Measurements from ENCODE around the gene B4GALT7.

B4GALT7 gene

DNA sequence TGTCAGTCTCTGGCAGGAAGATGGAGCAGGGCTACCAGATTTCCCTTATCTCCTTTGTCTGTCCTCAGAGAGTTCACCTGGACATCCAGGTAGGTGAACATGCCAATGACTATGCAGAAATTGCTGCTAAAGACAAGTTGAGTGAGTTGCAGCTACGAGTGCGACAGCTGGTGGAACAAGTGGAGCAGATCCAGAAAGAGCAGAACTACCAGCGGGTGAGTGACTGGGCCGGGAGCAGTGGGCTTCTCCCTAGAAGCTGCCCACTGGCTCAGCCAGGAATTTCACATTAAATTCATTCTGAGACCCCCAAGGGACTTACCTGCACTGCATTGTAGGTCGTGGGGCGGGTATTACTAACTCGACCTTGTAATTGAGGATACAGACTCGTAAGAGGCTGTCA is 5.9 kb upstream of the B4GALT7 start:
- no peak for DNase-seq

DNA sequence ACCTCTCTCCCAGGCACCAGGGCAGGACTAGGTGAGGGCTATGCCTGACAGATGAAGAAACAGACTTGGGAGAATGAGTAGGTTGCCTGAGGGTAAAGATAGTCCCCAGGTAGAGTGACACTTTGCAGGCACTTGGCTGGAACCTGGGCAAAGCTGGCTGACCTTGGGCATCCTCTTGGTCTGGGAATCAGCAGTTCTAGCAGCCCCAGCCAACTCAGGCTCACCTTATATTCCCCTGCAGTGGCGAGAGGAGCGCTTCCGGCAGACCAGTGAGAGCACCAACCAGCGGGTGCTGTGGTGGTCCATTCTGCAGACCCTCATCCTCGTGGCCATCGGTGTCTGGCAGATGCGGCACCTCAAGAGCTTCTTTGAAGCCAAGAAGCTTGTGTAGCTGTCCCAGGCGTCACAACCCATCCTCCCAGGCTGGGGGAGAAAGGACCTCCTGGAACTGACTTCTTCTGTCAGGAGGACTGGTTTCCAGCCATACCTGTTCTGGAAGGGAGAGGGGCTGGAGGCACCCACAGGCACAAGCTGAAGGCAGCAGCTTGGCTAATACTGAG is 4.8 kb upstream of the B4GALT7 start:
- DNase-seq: no peak

DNA sequence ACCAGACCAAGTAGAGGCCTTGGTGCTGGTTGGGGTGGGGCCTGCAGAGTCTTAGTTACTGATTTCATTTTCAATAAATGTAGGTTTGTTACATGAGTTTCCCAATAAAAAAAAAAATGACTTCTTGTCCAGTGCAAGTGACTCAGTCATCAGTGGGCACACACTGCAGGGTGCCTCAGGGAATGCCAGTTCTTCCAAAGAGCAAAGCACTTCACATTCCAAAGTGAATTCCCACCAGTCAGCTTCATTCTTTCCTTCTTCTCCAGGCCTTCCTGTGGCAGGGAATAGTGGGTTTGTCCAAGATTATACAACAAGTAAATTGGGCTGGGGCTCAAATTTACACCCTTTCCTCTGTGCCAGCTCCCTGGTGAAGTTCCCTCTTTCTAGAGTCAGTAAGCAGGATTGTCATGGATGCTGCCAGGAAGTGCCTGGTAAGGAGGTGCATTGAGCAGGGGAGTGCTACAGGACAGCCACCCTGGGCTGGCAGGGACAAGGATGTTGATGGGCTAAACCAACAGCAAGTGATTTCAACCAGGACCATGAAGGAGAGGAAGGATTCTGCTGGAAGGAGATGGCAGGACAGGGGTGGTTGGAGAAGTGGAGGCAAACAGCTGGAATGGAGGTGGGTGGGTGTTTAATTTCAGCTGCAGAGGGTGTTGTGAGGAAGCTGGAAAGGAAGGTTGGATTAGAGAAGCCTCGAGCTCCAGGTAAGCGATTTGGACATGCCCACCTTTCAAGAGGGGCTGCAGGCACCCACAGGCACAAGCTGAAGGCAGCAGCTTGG is 3.7 kb upstream of the B4GALT7 start:
- no peak for DNase-seq

DNA sequence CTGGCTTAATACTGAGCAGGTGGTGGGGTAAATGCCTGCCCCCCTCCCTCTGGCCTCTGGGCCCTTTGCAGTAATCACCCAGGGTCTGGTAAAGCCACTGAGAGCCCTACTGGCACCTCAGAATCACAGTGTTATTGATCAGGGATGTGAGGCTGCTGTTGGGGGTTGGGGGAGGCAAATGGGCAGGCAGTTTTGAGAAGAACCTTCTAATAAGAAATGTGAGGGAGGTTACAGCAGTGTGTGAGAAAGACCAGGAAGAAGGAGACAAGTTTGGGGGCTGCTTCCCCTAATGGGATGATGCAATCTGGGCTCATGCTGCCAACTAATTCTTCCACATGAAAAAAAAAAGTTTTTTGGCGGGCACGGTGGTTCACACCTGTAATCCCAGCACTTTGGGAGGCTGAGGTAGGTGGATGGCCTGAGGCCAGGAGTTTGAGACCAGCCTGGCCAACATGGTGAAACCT is 3.1 kb upstream of the B4GALT7 start:
- peak; percentile 59 for DNase-seq

DNA sequence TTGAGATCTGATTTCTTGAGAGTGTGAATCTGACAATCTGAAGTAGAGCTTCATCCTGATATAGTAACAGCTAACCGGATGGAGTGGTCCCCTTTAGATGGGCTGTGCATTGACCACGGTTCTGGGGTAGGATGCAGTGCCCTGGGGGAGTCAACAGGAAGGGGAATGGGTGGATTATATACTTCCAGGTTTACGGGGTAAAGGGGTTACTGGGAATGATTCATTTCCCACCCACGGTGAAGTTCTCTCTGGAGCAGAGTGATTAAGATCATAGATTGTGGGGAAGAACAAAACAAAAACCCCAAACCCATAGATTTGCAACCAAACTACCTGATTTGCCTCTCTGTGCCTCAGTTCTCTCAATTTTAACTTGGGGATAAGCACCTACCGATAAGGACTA is 1.5 kb upstream of the B4GALT7 start:
- no peak for DNase-seq

DNA sequence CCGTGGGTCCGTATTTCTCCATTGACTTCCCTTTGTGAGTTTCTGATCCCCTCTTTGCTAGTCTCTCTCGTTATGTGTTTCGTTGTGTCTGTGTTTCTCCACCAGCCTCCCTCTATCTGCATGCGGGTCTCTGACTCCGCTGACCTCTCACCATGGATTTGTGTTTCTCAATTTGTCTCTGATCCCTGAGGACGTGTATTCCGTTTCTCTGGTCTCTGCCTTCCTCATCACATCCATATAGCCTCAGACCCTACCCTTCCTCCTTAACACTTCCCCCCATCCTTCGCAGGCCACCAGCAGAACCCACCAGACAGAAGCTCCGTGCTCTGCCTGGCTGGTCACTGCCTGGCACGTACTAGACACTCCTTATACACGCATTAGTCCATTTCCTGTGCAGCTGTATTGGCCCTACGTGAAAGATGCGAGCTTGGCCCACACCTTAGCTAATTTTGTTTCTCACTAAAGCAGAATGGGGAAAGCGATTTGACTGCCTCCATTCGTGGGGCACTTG is 631 bp downstream of the B4GALT7 start:
- no peak for DNase-seq

DNA sequence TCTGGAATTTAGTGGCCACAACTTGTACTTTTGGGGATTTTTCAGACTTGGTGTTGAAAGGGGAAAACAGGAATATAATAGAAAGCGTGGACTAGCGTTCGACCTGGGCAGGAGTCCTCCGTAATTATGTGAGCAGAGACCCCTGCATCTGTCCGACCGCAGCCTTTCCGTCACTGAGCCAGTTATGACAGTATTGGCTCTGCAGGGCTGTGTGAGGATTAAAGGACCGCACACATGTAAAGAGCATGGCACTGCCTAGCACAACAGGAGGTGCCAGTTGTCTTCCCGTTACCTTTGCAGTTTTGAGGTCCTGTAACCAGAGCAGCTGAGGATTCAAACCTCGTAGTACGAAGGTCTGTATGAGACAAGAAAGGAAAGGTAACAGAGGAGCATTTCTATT is 1.2 kb downstream of the B4GALT7 start:
- no peak for DNase-seq

DNA sequence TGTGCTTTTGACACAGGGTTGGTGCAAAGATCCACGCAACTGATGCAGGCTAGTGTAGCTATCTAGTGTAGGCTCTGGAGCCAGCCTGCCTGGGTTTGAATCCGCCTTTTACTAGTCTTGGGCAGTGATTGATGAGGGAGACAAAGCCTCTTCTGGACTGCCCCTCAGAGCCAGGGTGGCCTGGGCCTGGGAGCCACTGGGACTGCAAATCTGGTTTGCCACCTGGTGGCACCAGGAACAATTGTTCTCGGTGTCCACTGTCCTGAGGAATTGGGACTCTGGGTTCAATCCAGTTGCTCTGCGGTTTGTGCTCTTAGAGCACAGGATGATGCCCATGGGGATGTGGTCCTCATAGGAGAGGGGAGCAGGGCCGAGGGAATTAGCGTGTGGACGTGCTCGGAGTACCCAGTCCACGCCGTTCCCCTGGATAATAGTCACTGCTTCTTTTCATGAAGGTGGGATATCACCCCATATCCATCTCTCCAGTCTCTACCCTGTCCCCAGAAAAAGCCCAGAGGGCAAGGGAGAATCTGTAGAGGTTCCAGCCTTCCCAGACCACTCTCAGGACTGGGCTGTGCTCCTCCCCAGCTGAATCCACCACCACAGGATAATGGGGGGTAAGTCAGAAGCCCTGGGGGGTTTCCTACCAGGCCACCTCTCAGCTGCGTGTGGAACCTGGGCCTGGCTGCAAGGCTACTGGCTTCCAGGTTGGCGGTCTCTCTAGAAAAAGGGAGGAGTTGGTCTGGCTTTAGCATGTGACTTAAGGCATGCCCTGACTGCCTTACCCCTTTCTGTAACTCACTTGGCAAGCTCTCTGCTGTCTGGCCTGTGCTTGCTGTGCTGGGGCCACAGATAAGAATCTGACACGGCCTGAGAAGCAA is 1.9 kb downstream of the B4GALT7 start:
- peak; percentile 20 for DNase-seq

DNA sequence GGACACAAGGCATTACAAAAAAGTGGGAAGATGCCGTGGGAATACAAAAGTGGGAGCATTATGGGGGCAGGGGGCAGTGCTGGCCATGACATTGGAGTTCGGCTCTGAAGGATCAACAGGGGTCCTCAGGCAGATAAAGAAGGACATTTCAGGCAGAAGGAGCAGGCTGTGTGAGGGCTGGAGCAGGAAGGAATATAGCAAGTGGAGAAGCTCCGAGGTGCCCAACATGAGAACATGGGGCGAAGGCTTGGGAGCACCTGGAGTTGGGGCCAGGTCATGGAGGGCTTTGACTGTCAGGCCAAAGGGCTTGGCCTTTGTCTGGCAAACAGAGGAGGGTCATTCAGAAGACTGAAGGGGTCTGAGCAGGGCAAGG is 2.5 kb downstream of the B4GALT7 start:
- no peak for DNase-seq

DNA sequence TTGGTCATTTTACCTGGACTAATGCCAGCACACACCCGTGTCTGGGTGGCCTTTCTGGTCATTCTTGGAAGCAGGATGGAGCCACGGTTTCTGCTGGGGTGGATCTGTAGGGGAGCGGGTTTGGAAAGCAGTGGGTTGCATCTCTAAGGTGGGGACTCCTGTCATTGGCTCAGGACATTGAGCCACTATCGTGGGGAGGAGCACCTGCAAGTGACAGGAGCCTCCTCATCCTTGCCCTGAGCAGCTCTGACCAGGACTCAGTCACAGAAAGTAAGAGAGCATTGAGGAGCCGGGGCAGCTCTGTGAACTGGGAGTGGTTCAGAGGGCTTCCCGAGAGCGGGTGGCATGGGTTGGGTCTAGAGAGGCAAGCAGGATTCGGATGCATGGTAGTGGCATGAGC is 3.7 kb downstream of the B4GALT7 start:
- no peak for DNase-seq

DNA sequence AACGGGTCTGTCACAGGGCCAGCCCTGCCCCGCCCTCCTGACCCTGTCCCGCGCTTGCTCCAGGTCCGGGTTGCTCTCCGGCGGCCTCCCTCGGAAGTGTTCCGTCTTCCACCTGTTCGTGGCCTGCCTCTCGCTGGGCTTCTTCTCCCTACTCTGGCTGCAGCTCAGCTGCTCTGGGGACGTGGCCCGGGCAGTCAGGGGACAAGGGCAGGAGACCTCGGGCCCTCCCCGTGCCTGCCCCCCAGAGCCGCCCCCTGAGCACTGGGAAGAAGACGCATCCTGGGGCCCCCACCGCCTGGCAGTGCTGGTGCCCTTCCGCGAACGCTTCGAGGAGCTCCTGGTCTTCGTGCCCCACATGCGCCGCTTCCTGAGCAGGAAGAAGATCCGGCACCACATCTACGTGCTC is 4.2 kb downstream of the B4GALT7 start:
- DNase-seq: no peak

DNA sequence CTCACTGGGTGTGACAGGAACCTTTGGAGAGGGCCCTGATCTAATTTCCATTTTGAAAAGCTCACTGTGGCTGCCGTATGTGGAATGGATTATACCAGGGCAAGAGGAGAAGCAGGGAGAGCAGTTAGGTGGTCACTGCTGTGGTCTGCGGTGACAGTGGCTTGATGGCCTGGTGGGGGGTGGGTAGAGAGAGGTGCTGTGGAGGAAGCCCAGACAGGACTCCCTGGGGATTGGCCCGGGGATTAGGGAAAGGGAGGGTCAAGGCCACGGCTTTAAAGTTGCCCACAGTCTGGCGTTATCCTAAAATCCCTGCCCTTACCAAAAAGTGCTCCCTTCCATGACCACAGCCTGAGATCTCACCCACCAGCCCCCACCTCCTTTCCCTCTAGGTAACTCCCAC is 4.7 kb downstream of the B4GALT7 start:
- no peak for DNase-seq

DNA sequence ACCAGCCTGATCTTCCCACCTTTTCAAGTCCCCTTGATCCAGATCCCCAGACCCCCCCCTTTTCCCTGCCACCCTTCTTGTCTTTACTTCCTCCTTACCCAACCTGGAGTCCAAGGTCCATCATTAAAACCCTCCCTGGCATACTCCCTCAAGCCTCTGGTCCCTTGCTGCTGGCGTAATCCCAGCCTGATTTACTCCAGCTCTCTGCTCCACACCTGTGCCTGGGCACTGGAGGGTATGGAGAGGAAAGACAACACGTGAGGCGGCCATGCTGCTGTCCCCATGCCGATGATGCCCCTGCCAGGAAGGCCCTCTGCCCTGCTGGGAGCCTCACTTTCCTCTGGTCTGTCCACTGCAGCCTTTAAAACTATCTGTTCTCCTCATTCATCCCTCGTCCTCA is 5.1 kb downstream of the B4GALT7 start:
- DNase-seq: no peak

DNA sequence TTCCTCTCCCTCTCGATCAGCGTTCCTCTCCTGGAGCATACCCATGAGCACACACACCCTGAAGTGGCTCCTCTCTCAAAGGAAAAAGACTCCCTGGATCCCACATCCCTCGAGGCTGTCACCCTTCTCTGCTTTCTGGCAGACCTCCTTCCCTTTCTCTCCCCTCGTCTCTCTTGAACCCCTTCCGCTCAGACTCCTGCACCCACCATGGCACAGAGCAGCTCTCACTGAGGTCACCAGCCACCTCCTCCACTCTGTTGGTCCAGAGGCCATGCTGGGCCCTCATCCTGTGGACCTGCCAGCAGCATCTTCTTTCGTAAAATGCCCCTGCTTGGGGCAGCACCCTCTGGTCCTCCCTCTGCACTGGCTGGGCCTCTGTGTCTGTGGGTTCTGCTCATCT is 5.7 kb downstream of the B4GALT7 start:
- no peak for DNase-seq

DNA sequence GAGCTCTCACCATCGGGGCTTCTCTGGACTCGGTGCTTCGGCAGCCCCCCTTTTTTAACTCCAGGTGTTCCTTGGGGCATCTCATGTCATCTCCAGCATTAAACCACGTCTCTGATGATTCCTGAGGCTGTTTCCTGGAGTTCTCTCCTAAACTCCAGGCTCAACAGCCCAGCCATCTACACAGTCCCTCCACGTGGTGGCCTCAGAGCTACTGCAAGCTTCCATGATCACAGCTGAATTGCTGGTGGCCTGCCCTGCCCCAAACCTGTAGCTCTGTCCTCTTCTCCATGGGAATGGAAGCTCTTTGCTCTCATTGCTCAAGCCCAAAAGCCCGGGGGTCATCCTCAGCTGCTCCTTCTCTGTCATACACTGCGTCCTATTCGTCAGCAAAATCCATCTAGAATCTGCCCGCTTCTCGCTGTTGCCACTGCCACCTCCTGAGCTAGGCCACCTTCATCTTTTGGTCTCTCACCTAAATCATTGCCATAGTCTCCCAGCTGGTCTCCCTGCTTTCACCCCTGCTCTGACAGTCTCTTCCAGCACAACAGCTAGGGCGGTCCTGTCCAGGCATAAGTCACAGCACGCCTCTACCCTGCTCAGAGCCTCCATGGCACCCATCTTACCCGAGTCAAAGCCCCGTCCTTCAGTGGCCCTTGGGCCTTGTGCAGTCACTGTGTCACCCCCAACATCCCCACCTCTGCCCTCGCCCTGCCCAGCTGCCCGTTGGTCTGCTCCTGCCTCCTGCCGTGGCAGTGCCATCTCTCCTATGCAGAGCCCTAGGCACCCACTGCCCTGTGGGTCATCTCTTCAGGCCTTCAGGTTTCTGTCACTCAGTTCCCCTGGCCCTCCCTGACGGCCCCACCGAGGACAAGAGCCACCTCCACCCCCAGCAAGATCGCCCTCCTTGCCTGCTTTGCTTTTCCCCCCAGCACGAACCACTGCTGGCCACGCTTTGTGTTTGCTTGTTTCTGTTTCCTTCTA is 6.4 kb downstream of the B4GALT7 start:
- no peak for DNase-seq

DNA sequence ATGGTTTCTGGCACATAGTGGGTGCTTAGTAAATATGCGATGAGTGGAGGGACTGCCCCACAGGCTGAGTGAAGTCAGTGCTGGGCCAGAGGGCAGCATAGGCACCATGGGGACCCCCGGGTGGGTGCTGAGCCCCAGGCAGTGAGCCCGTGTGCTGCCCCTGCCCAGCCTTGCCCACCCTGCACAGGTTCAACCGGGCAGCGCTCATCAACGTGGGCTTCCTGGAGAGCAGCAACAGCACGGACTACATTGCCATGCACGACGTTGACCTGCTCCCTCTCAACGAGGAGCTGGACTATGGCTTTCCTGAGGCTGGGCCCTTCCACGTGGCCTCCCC is 7.2 kb downstream of the B4GALT7 start:
- no peak for DNase-seq

DNA sequence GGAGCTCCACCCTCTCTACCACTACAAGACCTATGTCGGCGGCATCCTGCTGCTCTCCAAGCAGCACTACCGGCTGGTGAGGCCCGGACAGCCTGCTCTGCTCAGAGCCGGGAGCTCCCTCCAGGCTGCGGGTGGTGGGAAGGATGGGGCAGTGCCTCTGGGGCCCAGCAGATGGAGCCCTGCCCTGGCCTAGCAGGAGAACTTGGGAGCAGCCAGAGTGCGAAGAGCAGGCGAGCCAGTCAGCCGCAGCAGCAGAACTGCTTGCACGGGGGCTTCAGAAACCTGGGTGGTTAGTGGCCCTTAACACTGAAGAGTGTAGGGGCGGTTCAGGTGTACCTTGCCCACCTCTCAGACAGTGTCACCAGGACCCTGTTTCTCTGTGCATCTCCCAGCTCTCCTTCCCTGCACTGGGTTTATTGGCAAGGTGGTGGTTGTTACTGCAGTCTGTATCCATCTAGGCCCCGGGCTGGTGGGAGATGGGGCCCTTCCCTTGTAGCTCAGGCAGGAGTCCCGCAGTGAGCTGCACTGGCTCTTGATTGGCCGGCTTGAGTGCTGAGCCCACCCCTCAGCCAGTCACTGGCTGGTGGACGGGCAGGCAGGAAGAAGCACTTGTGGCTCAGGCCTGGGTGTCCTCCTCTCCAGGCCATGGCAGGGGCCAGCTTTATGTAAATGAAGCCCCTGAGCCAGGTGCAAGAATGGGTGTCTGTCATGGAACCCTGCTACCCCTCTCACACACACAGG is 7.7 kb downstream of the B4GALT7 start:
- peak; percentile 83 for DNase-seq

DNA sequence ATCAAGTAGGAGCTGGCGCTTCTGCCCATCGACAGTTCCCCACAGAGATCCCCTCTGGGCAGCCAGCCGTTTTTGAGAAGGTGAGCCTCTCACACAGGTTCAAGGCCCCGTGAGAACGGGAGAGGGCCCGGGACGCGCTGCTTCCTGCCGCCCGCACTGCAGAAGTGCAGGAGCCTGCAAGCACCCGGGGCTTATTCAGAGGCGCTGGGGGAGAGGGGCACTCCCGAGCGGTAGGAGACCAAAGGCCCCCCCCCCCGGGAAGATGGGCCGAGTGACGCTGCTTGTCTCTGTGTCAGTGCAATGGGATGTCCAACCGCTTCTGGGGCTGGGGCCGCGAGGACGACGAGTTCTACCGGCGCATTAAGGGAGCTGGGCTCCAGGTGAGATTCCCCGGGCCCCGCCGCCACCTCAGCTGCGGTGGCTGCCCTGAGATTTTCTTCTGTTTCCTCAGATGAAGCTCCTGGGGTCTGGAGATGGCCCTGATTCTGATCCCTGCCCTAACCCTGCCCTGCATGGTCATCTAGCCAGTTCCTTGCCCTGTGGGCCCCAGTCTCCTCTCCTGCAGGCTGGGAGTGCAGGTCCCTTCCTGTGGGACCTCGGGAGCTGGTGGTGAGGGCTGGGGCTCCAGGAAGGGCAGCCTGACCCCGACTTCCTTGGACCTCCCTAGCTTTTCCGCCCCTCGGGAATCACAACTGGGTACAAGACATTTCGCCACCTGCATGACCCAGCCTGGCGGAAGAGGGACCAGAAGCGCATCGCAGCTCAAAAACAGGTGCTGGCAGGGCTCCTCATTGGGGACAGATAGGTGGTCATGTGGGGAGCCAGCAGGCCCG is 8.5 kb downstream of the B4GALT7 start:
- no peak for DNase-seq

DNA sequence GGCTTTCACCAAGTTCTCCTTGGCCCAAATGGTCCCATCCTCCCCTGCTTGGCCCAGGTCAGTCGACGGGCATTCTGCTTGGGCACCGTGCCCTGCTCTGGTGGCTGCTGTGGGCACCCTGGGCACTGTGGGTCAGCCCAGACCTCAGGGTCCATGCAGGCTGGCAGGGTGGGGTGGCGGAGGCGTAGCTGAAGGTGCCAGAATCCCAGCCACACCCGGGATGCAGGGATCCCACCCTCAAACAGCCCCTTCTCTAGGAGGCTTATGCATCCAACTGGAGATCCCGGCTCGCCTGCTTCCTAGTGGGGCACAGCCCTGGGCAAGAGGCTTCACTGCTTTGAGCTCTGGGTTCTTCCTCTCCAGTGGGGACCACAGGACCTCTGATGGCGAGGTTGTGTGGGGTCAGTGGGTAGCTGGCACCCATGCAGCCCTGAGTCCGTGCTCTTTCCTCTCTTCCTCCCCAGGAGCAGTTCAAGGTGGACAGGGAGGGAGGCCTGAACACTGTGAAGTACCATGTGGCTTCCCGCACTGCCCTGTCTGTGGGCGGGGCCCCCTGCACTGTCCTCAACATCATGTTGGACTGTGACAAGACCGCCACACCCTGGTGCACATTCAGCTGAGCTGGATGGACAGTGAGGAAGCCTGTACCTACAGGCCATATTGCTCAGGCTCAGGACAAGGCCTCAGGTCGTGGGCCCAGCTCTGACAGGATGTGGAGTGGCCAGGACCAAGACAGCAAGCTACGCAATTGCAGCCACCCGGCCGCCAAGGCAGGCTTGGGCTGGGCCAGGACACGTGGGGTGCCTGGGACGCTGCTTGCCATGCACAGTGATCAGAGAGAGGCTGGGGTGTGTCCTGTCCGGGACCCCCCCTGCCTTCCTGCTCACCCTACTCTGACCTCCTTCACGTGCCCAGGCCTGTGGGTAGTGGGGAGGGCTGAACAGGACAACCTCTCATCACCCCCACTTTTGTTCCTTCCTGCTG is 9.4 kb downstream of the B4GALT7 start:
- no peak for DNase-seq
